Smooth muscle cell (in vitro differentiated cells): ENCODE data around the gene HPX. TPM values are rescaled to one million over a fixed set of nuclear protein-coding genes. Genes with fewer than 3 reads are reported as not detected.

Experiments
- DNase-seq: peaks from one replicate; lab custom pipeline; 2025; ENCODE audit not compliant: unreplicated experiment; lab: John Stamatoyannopoulos, UW
- H2AFZ ChIP-seq: fragments of 200-600 bp; sonication (generic); 2 replicates; pipeline ENCODE4 v1.6.0; 2016; ENCODE audit warnings: antibody characterized with exemption, low read depth, mild to moderate bottlenecking
- H3F3A ChIP-seq: fragments of 200-600 bp; sonication (generic); 2 replicates; pipeline ENCODE4 v1.6.0; 2017; ENCODE audit warnings: antibody characterized with exemption, low read depth
- H3K27ac ChIP-seq: fragments of 200-600 bp; sonication (generic); 2 replicates; pipeline ENCODE4 v1.5.1; 2016; ENCODE audit warnings: low read depth, mild to moderate bottlenecking
- H3K27me3 ChIP-seq: fragments of 200-600 bp; sonication (generic); 2 replicates; pipeline ENCODE4 v1.6.1; 2016; ENCODE audit warnings: low read depth, mild to moderate bottlenecking
- H3K36me3 ChIP-seq: fragments of 200-600 bp; sonication (generic); 2 replicates; pipeline ENCODE4 v1.5.1; 2016; ENCODE audit warnings: low read depth
- H3K4me1 ChIP-seq: fragments of 200-600 bp; sonication (generic); 2 replicates; pipeline ENCODE4 v1.5.1; 2016; ENCODE audit warnings: low read depth
- H3K4me2 ChIP-seq: fragments of 200-600 bp; sonication (generic); 2 replicates; pipeline ENCODE4 v1.6.0; 2016; ENCODE audit warnings: mild to moderate bottlenecking
- H3K4me3 ChIP-seq: fragments of 200-600 bp; sonication (generic); 2 replicates; pipeline ENCODE4 v1.5.1; 2016; ENCODE audit warnings: mild to moderate bottlenecking
- H3K79me2 ChIP-seq: fragments of 200-600 bp; sonication (generic); 2 replicates; pipeline ENCODE4 v1.6.0; 2016; ENCODE audit warnings: low read depth, mild to moderate bottlenecking
- H3K9ac ChIP-seq: fragments of 200-600 bp; sonication (generic); 2 replicates; pipeline ENCODE4 v1.6.0; 2016; ENCODE audit warnings: low read depth
- H3K9me3 ChIP-seq: fragments of 200-600 bp; sonication (generic); replicated peaks from 2 replicates; pipeline ENCODE4 v1.5.1; 2016; ENCODE audit warnings: low read depth
- H4K20me1 ChIP-seq: fragments of 200-600 bp; sonication (generic); 2 replicates; pipeline ENCODE4 v1.6.0; 2016; ENCODE audit warnings: low read depth
- CTCF ChIP-seq: fragments of 200-600 bp; sonication (generic); IDR thresholded peaks from 2 replicates; pipeline ENCODE4 v1.5.1; 2017; ENCODE audit warnings: borderline replicate concordance, mild to moderate bottlenecking, antibody characterized with exemption; ENCODE audit not compliant: insufficient read depth, poor library complexity, severe bottlenecking
- WGBS: methylation state at CpG from one replicate; pipeline ENCODE4 v1.1.7; 2016; ENCODE audit warnings: low lambda C conversion rate; 5-methylcytosine and 5-hydroxymethylcytosine counted together
- polyA plus RNA-seq: library from polyadenylated mRNA; unstranded; fragments of >200 nt; fragmentation: Nextera tagmentation; extraction: Ambion mirVana; gene quantifications from 2 replicates; pipeline ENCODE4 v1.2.1, GENCODE V29; 2016
- total RNA-seq: library from RNA; depleted of rRNA; stranded (reverse); fragments of >200 nt; gene quantifications from 2 replicates; pipeline ENCODE4 v1.2.3, GENCODE V29; 2014

HPX gene
- total and polyA plus RNA-seq, 2 experiments from 2014 or later = 1.1 to 3.5 TPM

DNA sequence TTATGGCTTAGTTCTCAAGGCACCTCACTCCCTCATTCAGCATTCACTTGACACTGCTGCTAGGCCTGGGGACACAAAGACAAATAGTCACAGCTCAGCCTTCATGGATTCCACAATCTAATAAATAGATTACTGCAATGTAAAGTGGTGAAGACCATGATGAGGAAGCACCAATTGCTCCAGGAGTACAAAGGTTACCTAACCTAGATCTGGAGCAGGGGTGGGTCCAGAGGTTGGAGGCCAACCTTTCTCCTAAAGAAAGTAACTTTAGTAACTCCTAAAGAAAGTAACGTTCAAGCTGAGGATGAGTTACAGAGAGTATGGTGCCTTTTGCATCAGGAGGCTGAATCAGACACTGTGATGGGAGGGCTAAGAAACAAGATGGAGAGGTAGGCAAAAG lies 28.8 kb upstream of the HPX start:
- TF ChIP-seq CTCF = no peak
- peaks cover 36% of the 10 kb centered on the region for H3K79me2 ChIP-seq

GRCh38 chr11:6468712-6469495 lies 28.1 kb upstream of the HPX start:
- peak; percentile 67 for DNase-seq
- TF ChIP-seq CTCF = no peak
- H4K20me1 ChIP-seq = no peaks in the 10 kb centered on the region
- H3F3A ChIP-seq = no peaks in the 10 kb centered on the region
- no peak overlapping the region for H3K9ac ChIP-seq
- H3K4me1 ChIP-seq = peaks cover 8% of the 10 kb centered on the region
- peaks cover 36% of the 10 kb centered on the region for H3K79me2 ChIP-seq
- H3K27ac ChIP-seq = peak overlapping the region; percentile 5
- no peaks in the 10 kb centered on the region for H3K9me3 ChIP-seq
- H3K27me3 ChIP-seq = no peaks in the 10 kb centered on the region
- H3K36me3 ChIP-seq = no peaks in the 10 kb centered on the region
- H3K4me3 ChIP-seq = no peak overlapping the region
- no peak overlapping the region for H3K4me2 ChIP-seq
- no peak overlapping the region for H2AFZ ChIP-seq
- WGBS = 22% methylated on average over 6 of the region's 6 CpGs

More for the DNA sequence above, 28.8 kb upstream of the HPX start:
- H2AFZ ChIP-seq = no peak overlapping the region
- H3K4me2 ChIP-seq = no peak overlapping the region
- peaks cover 12% of the 10 kb centered on the region for H3K4me1 ChIP-seq
- peaks cover 5% of the 10 kb centered on the region for H3F3A ChIP-seq
- H3K36me3 ChIP-seq = no peaks in the 10 kb centered on the region
- H4K20me1 ChIP-seq = no peaks in the 10 kb centered on the region
- H3K27ac ChIP-seq = peak overlapping the region; percentile 5
- H3K9ac ChIP-seq = no peak overlapping the region
- no peaks in the 10 kb centered on the region for H3K27me3 ChIP-seq
- no peak overlapping the region for H3K4me3 ChIP-seq
- DNase-seq = no peak
- H3K9me3 ChIP-seq = no peaks in the 10 kb centered on the region
- WGBS = 97% methylated on average over 1 of the region's 1 CpG

- Histone ChIP-seq H2AFZ (no peak overlapping the region), H3K27me3 (no peaks in the 10 kb centered on the region), H3K4me2 (no peak overlapping the region), H4K20me1 (no peaks in the 10 kb centered on the region), H3K4me1 (no peaks in the 10 kb centered on the region), H3K79me2 (no peaks in the 10 kb centered on the region), H3K9ac (no peak overlapping the region), H3K36me3 (no peaks in the 10 kb centered on the region), H3K27ac (no peak overlapping the region), H3F3A (no peaks in the 10 kb centered on the region), H3K4me3 (no peak overlapping the region), H3K9me3 (no peaks in the 10 kb centered on the region)
- no peak for TF ChIP-seq CTCF
- WGBS = 100% methylated on average over 1 of the region's 1 CpG
- no peak for DNase-seq
Measured at GRCh38 chr11:6459099-6459450, 18.3 kb upstream of the HPX start.
